ENCODE results near the gene SH3D19.

SH3D19 gene

GRCh38 chr4:151184523-151185458 lies 140.6 kb downstream of the SH3D19 start:
- H3K27me3 ChIP-seq (replicated peaks in 2 of 5; ENCODE audit: control insufficient read depth in 4 of 5, insufficient read depth in 5 of 5, low read length in 4 of 5), result peaks cover 0 to 1% (median 0%) of the 10 kb centered on the region in 5 experiments
- ChIA-PET CTCF (no interaction called here), POLR2A (no interaction called here)
- DNase-seq, result no peak
- H3K9me3 ChIP-seq (ENCODE audit: control extremely low read depth in 1 of 5, control insufficient read depth in 4 of 5, insufficient read depth in 2 of 5, low read depth in 1 of 5, low read length in 4 of 5), result no peaks in the 10 kb centered on the region
- no peaks in the 10 kb centered on the region for H3K4me1 ChIP-seq (ENCODE audit: control extremely low read depth in 1 of 4, control insufficient read depth in 4 of 4, insufficient read depth in 4 of 4, low read length in 3 of 4)
- no peaks in the 10 kb centered on the region for H3K36me3 ChIP-seq (ENCODE audit: control insufficient read depth in 4 of 4, insufficient read depth in 4 of 4, low read length in 3 of 4)
- no peak overlapping the region for H3K27ac ChIP-seq (ENCODE audit: insufficient read depth in 1 of 2, low read depth in 1 of 2, low read length in 2 of 2, poor library complexity in 1 of 2, severe bottlenecking in 2 of 2)
- no peak overlapping the region for H3K4me3 ChIP-seq (ENCODE audit: control insufficient read depth in 1 of 7, extremely low read depth in 1 of 7, insufficient read depth in 4 of 7, low read depth in 2 of 7, low read length in 6 of 7)
- WGBS (ENCODE audit: insufficient coverage), result 98% methylated on average over 5 of the region's 6 CpGs

- no peaks in the 10 kb centered on the region for H3K4me1 ChIP-seq (ENCODE audit: control extremely low read depth in 1 of 4, control insufficient read depth in 4 of 4, insufficient read depth in 4 of 4, low read length in 3 of 4)
- no peak for DNase-seq
- peaks cover 0 to 1% (median 0%) of the 10 kb centered on the region in 5 experiments for H3K27me3 ChIP-seq (replicated peaks in 2 of 5; ENCODE audit: control insufficient read depth in 4 of 5, insufficient read depth in 5 of 5, low read length in 4 of 5)
- H3K36me3 ChIP-seq (ENCODE audit: control insufficient read depth in 4 of 4, insufficient read depth in 4 of 4, low read length in 3 of 4), result no peaks in the 10 kb centered on the region
- H3K27ac ChIP-seq (ENCODE audit: insufficient read depth in 1 of 2, low read depth in 1 of 2, low read length in 2 of 2, poor library complexity in 1 of 2, severe bottlenecking in 2 of 2), result no peak overlapping the region
- ChIA-PET POLR2A (no interaction called here), CTCF (interaction anchor here (1.0 kb wide), 1 partner anchor 990 kb away, joined by 3 read pairs; no protein-coding TSS in a partner anchor)
- 94% methylated on average over 4 of the region's 5 CpGs for WGBS (ENCODE audit: insufficient coverage)
- no peaks in the 10 kb centered on the region for H3K9me3 ChIP-seq (ENCODE audit: control extremely low read depth in 1 of 5, control insufficient read depth in 4 of 5, insufficient read depth in 2 of 5, low read depth in 1 of 5, low read length in 4 of 5)
- no peak overlapping the region for H3K4me3 ChIP-seq (ENCODE audit: control insufficient read depth in 1 of 7, extremely low read depth in 1 of 7, insufficient read depth in 4 of 7, low read depth in 2 of 7, low read length in 6 of 7)
Measured at GRCh38 chr4:151182455-151182996, 142.9 kb downstream of the SH3D19 start.

- whole genome bisulfite sequencing (ENCODE audit: insufficient coverage), result 80% methylated on average over 1 of the region's 2 CpGs
- POLR2A ChIA-PET, result no interaction called here
- H3K36me3 ChIP-seq (ENCODE audit: control insufficient read depth in 4 of 4, insufficient read depth in 4 of 4, low read length in 3 of 4), result no peaks in the 10 kb centered on the region
Measured at GRCh38 chr4:151176685-151177084, 148.7 kb downstream of the SH3D19 start.

GRCh38 chr4:151175754-151176631 lies 149.4 kb downstream of the SH3D19 start:
- H3K27ac ChIP-seq (ENCODE audit: insufficient read depth in 1 of 2, low read depth in 1 of 2, low read length in 2 of 2, poor library complexity in 1 of 2, severe bottlenecking in 2 of 2), result no peak overlapping the region
- H3K27me3 ChIP-seq (replicated peaks in 2 of 5; ENCODE audit: control insufficient read depth in 4 of 5, insufficient read depth in 5 of 5, low read length in 4 of 5), result no peaks in the 10 kb centered on the region
- no peak for DNase-seq
- ChIA-PET POLR2A (no interaction called here), CTCF (interaction anchor here (1.3 kb wide), 1 partner anchor 15 kb away, joined by 3 read pairs; no protein-coding TSS in a partner anchor)
- no peaks in the 10 kb centered on the region for H3K9me3 ChIP-seq (ENCODE audit: control extremely low read depth in 1 of 5, control insufficient read depth in 4 of 5, insufficient read depth in 2 of 5, low read depth in 1 of 5, low read length in 4 of 5)
- WGBS (ENCODE audit: insufficient coverage), result 94% methylated on average over 4 of the region's 8 CpGs
- H3K4me3 ChIP-seq (ENCODE audit: control insufficient read depth in 1 of 7, extremely low read depth in 1 of 7, insufficient read depth in 4 of 7, low read depth in 2 of 7, low read length in 6 of 7), result no peak overlapping the region
- H3K4me1 ChIP-seq (ENCODE audit: control extremely low read depth in 1 of 4, control insufficient read depth in 4 of 4, insufficient read depth in 4 of 4, low read length in 3 of 4), result no peaks in the 10 kb centered on the region
- H3K36me3 ChIP-seq (ENCODE audit: control insufficient read depth in 4 of 4, insufficient read depth in 4 of 4, low read length in 3 of 4), result no peaks in the 10 kb centered on the region

More at GRCh38 chr4:151176685-151177084, 148.7 kb downstream of the SH3D19 start:
- no peak overlapping the region for H3K4me3 ChIP-seq (ENCODE audit: control insufficient read depth in 1 of 7, extremely low read depth in 1 of 7, insufficient read depth in 4 of 7, low read depth in 2 of 7, low read length in 6 of 7)
- H3K9me3 ChIP-seq (ENCODE audit: control extremely low read depth in 1 of 5, control insufficient read depth in 4 of 5, insufficient read depth in 2 of 5, low read depth in 1 of 5, low read length in 4 of 5), result no peaks in the 10 kb centered on the region
- DNase-seq, result no peak
- H3K27me3 ChIP-seq (replicated peaks in 2 of 5; ENCODE audit: control insufficient read depth in 4 of 5, insufficient read depth in 5 of 5, low read length in 4 of 5), result no peaks in the 10 kb centered on the region
- no peak overlapping the region for H3K27ac ChIP-seq (ENCODE audit: insufficient read depth in 1 of 2, low read depth in 1 of 2, low read length in 2 of 2, poor library complexity in 1 of 2, severe bottlenecking in 2 of 2)
- no peaks in the 10 kb centered on the region for H3K4me1 ChIP-seq (ENCODE audit: control extremely low read depth in 1 of 4, control insufficient read depth in 4 of 4, insufficient read depth in 4 of 4, low read length in 3 of 4)
- CTCF ChIA-PET, result interaction anchor here (1.3 kb wide), 1 partner anchor 16 kb away, joined by 3 read pairs; no protein-coding TSS in a partner anchor

- Histone ChIP-seq H3K4me3 (ENCODE audit: control insufficient read depth in 1 of 7, extremely low read depth in 1 of 7, insufficient read depth in 4 of 7, low read depth in 2 of 7, low read length in 6 of 7) (no peak overlapping the region), H3K27ac (ENCODE audit: insufficient read depth in 1 of 2, low read depth in 1 of 2, low read length in 2 of 2, poor library complexity in 1 of 2, severe bottlenecking in 2 of 2) (no peak overlapping the region), H3K4me1 (ENCODE audit: control extremely low read depth in 1 of 4, control insufficient read depth in 4 of 4, insufficient read depth in 4 of 4, low read length in 3 of 4) (no peaks in the 10 kb centered on the region), H3K36me3 (ENCODE audit: control insufficient read depth in 4 of 4, insufficient read depth in 4 of 4, low read length in 3 of 4) (no peaks in the 10 kb centered on the region), H3K9me3 (ENCODE audit: control extremely low read depth in 1 of 5, control insufficient read depth in 4 of 5, insufficient read depth in 2 of 5, low read depth in 1 of 5, low read length in 4 of 5) (no peaks in the 10 kb centered on the region), H3K27me3 (replicated peaks in 2 of 5; ENCODE audit: control insufficient read depth in 4 of 5, insufficient read depth in 5 of 5, low read length in 4 of 5) (no peaks in the 10 kb centered on the region)
- POLR2A ChIA-PET, result no interaction called here
- CTCF ChIA-PET, result no interaction called here
- 97% methylated on average over 6 of the region's 7 CpGs for WGBS (ENCODE audit: insufficient coverage)
- DNase-seq, result no peak
Measured at GRCh38 chr4:151175233-151175632, 150.2 kb downstream of the SH3D19 start.

GRCh38 chr4:151174784-151175183 lies 150.6 kb downstream of the SH3D19 start:
- Histone ChIP-seq H3K27me3 (replicated peaks in 2 of 5; ENCODE audit: control insufficient read depth in 4 of 5, insufficient read depth in 5 of 5, low read length in 4 of 5) (no peaks in the 10 kb centered on the region), H3K4me3 (ENCODE audit: control insufficient read depth in 1 of 7, extremely low read depth in 1 of 7, insufficient read depth in 4 of 7, low read depth in 2 of 7, low read length in 6 of 7) (no peak overlapping the region), H3K9me3 (ENCODE audit: control extremely low read depth in 1 of 5, control insufficient read depth in 4 of 5, insufficient read depth in 2 of 5, low read depth in 1 of 5, low read length in 4 of 5) (no peaks in the 10 kb centered on the region), H3K36me3 (ENCODE audit: control insufficient read depth in 4 of 4, insufficient read depth in 4 of 4, low read length in 3 of 4) (no peaks in the 10 kb centered on the region), H3K27ac (ENCODE audit: insufficient read depth in 1 of 2, low read depth in 1 of 2, low read length in 2 of 2, poor library complexity in 1 of 2, severe bottlenecking in 2 of 2) (no peak overlapping the region), H3K4me1 (ENCODE audit: control extremely low read depth in 1 of 4, control insufficient read depth in 4 of 4, insufficient read depth in 4 of 4, low read length in 3 of 4) (no peaks in the 10 kb centered on the region)
- POLR2A ChIA-PET, result interaction anchor here (0.7 kb wide), 1 partner anchor 16 kb away, joined by 3 read pairs; no protein-coding TSS in a partner anchor
- WGBS (ENCODE audit: insufficient coverage), result 98% methylated on average over 6 of the region's 7 CpGs
- DNase-seq, result no peak
- CTCF ChIA-PET, result no interaction called here

Measured in common myeloid progenitor, CD34-positive (primary cell).